NCI-H82 (cell line): ENCODE data around the gene ABCC1.
A peak's percentile ranks its signal among the peaks of the same experiment; 100 is the strongest.

ENCODE experiments used
- DNase-seq: peaks from one replicate; lab custom pipeline; 2025; lab: John Stamatoyannopoulos, UW

ABCC1 gene

GRCh38 chr16:16111639-16112038, 162.2 kb downstream of the ABCC1 start:
- DNase-seq = no peak

GRCh38 chr16:16112450-16113053, 163.1 kb downstream of the ABCC1 start:
- DNase-seq = no peak

GRCh38 chr16:16113076-16113475, 163.7 kb downstream of the ABCC1 start:
- no peak for DNase-seq

DNA sequence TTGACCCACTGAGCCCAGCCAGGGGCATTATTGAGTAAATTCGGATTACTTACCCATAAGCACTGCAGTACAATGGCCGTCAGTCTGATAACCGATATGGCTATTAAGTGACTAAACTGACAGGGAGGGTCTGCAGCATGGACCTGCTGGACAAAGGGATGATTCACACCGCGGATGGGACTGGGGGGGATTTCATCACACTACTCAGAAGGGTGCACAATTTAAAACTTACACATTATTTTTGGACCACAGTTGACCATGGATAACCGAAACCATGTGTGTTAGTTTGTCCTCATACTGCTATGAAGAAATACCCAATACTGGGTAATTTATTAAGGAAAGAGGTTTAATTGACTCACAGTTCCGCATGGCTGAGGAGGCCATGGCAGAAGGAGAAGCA, 167.4 kb downstream of the ABCC1 start:
- no peak for DNase-seq

DNA sequence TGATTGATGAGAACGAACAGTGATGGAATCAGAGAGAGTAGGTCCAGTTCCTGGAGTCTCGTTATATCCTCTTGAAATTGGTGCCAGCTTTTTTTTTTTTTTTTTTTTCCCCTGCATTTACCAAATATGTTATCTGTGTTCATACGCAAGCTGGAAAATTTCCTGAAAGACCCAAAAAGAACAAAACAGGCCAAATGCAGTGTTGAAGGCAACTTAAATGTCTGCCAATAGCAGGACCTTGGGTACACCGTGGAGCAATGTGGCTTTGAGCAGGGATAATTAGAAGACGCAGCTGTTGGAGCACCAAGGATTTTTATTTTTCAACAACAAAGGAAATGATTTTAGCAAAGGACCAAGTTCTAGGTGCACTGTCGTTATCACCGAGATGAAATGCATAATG, 168.9 kb downstream of the ABCC1 start:
- DNase-seq = no peak

- DNase-seq = no peak
These were observed 170.6 kb downstream of the ABCC1 start for GRCh38 chr16:16120044-16120381.

GRCh38 chr16:16120382-16121184, 171.2 kb downstream of the ABCC1 start:
- DNase-seq = peak; percentile 31

- DNase-seq = no peak
These were observed 171.8 kb downstream of the ABCC1 start for GRCh38 chr16:16121185-16121727.

- no peak for DNase-seq
These were observed 172.8 kb downstream of the ABCC1 start for GRCh38 chr16:16122264-16122663.

DNA sequence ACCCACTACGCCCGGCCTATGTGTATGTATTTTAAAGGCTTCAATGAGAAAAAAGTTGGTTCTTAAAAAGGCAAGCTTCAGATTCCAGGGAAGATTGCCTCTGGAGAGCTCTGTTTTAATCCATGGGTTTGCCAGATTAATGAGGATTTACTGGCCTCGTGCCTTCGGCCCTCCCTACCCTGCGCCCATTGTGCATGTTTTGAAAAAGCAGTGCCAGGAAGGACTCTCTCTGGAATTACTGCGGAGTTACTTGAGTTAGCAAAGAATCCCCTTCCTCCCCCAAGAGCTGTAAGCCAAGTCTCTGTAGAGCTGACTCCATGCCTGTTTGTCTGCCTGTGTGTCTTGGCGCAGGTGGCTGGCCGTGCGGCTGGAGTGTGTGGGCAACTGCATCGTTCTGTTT, 175.0 kb downstream of the ABCC1 start:
- DNase-seq = peak; percentile 20

- DNase-seq = no peak
These were observed 175.6 kb downstream of the ABCC1 start for GRCh38 chr16:16124974-16125373.

- no peak for DNase-seq
These were observed 177.5 kb downstream of the ABCC1 start for GRCh38 chr16:16126896-16127295.

GRCh38 chr16:16127469-16128116, 178.2 kb downstream of the ABCC1 start:
- peak; percentile 78 for DNase-seq

DNA sequence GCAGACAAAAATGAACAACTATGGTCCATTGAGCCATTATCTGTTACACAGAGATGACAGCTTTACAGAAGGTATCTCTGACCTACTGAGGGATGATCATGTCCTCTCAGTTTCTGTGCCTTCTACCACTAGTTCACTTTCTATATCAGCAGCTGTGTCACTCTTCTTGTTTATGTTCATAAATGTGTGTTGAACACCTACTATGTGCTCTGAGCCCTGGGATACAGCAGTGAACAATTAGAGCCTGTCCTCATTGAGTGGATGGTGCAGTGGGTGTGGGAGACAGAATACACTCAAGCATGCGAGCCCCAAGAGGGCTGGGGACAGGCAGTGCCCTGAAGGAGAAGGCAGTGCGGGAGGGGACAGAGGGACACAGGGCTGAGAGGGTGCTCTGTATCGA, 181.8 kb downstream of the ABCC1 start:
- DNase-seq = no peak

DNA sequence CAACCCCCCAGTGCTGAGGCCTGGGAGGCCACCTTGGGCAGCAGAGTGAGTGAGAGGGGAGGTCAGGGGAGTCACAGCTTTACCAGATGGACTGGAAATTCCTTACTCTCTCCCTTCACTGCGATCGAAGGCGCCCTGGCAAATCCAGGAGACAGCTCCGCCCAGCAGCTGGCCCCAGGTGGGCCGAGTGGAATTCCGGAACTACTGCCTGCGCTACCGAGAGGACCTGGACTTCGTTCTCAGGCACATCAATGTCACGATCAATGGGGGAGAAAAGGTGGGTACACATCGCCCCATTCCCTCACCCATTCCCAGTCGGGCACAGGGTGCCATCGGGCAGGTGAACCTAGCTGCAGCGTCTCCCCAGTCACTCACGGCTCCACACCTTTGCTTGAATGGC, 182.2 kb downstream of the ABCC1 start:
- no peak for DNase-seq

GRCh38 chr16:16133943-16134604, 184.7 kb downstream of the ABCC1 start:
- DNase-seq = no peak

DNA sequence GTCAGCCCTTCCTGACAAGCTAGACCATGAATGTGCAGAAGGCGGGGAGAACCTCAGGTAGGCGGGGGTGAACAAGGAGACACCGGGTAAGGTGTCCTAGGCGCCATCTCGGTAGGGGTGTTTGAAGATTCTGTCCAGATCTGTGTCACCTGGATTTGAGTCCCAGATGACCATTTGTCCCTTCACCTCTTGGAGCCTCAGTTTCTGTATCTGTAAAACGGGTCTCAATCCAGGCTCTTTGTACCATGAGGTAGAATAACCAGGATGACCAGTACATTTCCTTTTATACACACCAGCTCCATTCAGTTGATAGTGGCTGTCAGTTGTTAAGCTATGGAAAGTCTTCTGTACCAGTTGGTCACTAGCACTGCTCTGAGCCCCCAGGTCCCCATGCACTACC, 187.2 kb downstream of the ABCC1 start:
- DNase-seq = no peak

- no peak for DNase-seq
These were observed 187.7 kb downstream of the ABCC1 start for GRCh38 chr16:16137110-16137509.

DNA sequence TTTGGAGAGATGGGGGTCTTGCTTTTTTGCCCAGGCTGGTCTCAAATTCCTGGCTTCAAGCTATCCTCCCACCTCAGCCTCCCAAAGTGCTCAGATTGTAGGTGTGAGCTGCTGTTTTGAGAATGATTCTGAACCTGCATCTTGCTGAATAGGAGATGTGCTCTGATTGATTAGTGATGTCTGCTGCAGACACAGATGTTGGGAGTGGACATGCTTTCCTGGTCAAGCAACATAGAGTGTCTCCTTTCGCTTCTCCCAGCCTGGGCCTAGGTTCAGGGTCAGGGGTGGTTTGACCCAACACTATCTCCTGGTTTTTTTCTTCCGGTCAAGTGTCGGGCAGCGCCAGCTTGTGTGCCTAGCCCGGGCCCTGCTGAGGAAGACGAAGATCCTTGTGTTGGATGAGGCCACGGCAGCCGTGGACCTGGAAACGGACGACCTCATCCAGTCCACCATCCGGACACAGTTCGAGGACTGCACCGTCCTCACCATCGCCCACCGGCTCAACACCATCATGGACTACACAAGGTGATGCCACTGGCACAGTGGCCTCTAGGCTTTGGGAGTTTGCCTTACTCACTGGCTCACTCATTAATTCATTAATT, 188.7 kb downstream of the ABCC1 start:
- no peak for DNase-seq

DNA sequence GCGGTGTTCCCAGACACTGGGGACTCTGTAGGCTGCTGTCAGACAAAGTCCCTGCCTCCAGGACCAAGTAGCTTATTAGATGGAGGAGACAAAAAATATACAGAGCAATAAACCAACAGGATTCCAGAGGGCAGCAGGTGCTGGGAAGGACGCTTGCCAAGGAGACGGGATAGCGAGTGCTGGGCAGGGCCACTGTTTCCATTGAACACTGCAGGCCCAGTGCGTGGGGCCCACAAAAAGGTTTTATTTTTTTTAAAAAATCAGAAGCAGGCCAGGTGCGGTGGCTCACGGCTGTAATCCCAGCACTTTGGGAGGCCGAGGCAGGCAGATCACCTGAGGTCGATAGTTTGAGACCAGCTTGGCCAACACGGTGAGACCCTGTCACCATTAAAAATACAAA, 189.6 kb downstream of the ABCC1 start:
- no peak for DNase-seq

DNA sequence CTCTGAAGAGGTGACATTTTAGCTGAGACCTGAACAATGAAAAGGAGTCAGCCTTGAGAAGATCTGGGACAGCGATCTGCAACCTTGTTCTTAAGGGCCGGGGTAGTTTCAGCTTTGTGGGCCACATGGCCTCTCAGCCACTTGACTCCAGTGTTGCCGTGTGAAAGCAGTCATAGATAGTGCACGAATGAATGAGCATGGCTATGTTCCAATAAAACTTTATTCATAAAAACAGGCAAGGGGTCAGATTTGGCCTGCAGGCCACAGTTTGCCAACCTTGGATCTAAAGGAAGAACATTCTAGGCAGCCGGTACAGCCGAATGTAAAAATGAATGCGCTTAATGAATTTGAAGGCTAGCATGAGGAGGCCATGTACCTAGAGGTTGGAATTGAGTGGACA, 190.4 kb downstream of the ABCC1 start:
- no peak for DNase-seq

DNA sequence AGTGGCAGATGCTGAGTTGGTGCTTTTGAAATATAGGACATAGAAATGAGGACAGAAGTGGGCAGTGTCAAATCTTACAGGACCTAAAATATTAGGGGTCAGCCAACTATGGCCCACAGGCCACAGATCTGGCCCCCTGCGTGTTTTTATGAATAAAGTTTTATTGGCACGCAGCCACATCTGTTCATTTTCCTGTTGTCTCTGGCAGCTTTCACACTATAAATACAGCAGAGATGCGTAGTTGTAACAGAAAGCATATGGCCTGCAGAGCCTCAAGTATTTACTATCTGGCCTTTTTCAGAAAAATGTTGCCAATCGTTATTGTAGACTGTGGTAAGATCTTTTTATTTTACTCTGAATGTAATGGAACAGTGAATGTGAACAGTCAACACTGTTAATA, 191.1 kb downstream of the ABCC1 start:
- DNase-seq = no peak
